ENCODE data around the gene PUSL1.

Gene PUSL1

DNA sequence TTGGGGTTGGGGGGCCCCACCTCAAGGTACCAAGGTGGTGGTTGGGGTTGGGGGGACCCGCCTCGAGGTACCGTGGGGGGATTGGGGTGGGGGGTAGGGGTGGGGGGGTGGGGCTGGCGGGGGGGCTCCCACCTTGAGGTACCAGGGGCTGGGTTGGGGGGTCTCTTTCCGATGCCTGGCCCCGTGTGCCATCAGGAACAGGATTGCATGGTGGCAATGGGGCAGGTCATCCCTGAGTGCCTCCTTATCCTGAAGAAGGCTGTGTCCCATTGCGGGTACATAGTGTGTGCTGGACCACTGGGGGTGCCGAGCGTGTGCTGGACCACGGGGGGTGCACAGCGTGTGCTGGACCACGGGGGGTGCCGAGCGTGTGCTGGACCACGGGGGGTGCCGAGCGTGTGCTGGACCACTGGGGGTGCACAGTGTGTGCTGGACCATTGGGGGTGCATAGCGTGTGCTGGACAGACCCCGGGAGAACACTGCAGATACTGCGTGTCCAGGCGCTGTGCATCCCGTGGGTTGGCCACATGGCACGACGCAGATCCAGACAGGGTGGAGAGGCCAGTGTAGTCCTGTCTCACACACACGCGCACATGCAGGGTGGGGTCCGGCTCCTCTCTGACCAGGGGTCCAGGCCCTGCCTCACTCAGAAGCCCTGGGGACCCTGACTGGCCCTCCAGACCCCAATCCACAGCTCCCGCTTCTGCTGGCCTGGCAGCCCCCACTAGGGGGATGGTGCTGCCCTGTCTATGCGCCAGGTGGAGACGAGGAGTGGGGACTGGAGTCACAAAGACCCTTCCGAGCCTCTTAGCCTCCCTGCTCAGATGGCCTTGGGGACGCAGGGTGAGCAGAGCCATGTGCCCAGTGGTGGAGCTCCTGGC is 23.9 kb upstream of the PUSL1 start:
- Histone ChIP-seq H3K4me3 (ENCODE audit: low read length) (no peak overlapping the region), H3K79me2 (ENCODE audit: control insufficient read depth, low read length) (no peaks in the 10 kb centered on the region), H4K20me1 (ENCODE audit: control insufficient read depth, insufficient read depth, low read depth, low read length) (no peaks in the 10 kb centered on the region), H3K9me3 (ENCODE audit: control insufficient read depth, insufficient read depth, low read length) (no peaks in the 10 kb centered on the region; the same call in 1 of the 2 replicates), H3K4me1 (ENCODE audit: control insufficient read depth, low read length) (no peaks in the 10 kb centered on the region), H3K27ac (ENCODE audit: low read depth, low read length) (no peak overlapping the region), H3F3A (ENCODE audit: control insufficient read depth, insufficient read depth) (no peaks in the 10 kb centered on the region), H3K36me3 (ENCODE audit: control insufficient read depth, low read length) (no peaks in the 10 kb centered on the region), H3K9me2 (replicated peaks; ENCODE audit: control insufficient read depth, low read length) (no peaks in the 10 kb centered on the region), H3K27me3 (ENCODE audit: control insufficient read depth, low read length) (no peaks in the 10 kb centered on the region), H3K4me2 (ENCODE audit: low read length) (no peak overlapping the region)
- TF ChIP-seq EZH2phosphoT487 (IDR thresholded peaks at IDR 0.05; ENCODE audit: borderline replicate concordance, low read length) (no peak), CTCF (IDR thresholded peaks at IDR 0.05; ENCODE audit: low read depth, low read length, poor library complexity, severe bottlenecking) (no peak)

GRCh38 chr1:1285102-1285571 is 23.3 kb upstream of the PUSL1 start:
- H3K4me2 ChIP-seq (ENCODE audit: low read length): no peak overlapping the region

DNA sequence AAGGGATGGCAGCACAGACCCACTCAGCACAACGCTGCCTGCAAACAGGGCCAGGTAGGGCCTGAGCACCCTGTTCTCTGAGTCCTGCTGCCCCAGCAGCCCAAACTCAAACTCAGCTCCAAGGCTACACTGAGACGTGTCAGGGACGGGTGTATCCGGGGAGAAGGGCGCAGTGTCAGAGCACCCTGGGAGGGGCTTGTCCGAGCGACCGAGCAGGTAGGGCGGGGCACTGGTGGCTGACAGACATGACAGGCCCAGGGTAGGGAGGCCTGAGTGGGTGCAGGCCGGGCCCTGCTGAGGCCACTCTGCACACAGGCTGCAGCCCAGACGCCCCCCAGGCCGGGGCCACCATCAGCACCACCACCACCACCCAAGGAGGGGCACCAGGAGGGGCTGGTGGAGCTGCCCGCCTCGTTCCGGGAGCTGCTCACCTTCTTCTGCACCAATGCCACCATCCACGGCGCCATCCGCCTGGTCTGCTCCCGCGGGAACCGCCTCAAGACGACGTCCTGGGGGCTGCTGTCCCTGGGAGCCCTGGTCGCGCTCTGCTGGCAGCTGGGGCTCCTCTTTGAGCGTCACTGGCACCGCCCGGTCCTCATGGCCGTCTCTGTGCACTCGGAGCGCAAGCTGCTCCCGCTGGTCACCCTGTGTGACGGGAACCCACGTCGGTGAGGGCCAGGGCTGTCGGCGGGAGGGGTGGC is 22.6 kb upstream of the PUSL1 start:
- Histone ChIP-seq H3K36me3 (ENCODE audit: control insufficient read depth, low read length) (no peaks in the 10 kb centered on the region), H3K4me1 (ENCODE audit: control insufficient read depth, low read length) (no peaks in the 10 kb centered on the region), H3K27me3 (ENCODE audit: control insufficient read depth, low read length) (no peaks in the 10 kb centered on the region), H3K79me2 (ENCODE audit: control insufficient read depth, low read length) (no peaks in the 10 kb centered on the region), H3K27ac (ENCODE audit: low read depth, low read length) (no peak overlapping the region), H3F3A (ENCODE audit: control insufficient read depth, insufficient read depth) (no peaks in the 10 kb centered on the region), H3K4me2 (ENCODE audit: low read length) (no peak overlapping the region), H4K20me1 (ENCODE audit: control insufficient read depth, insufficient read depth, low read depth, low read length) (no peaks in the 10 kb centered on the region), H3K4me3 (ENCODE audit: low read length) (no peak overlapping the region), H3K9me2 (replicated peaks; ENCODE audit: control insufficient read depth, low read length) (no peaks in the 10 kb centered on the region), H3K9me3 (ENCODE audit: control insufficient read depth, insufficient read depth, low read length) (no peaks in the 10 kb centered on the region; the same call in 1 of the 2 replicates)
- no peak for TF ChIP-seq CTCF (IDR thresholded peaks at IDR 0.05; ENCODE audit: low read depth, low read length, poor library complexity, severe bottlenecking)
- no peak for TF ChIP-seq EZH2phosphoT487 (IDR thresholded peaks at IDR 0.05; ENCODE audit: borderline replicate concordance, low read length)

More at GRCh38 chr1:1285102-1285571, 23.3 kb upstream of the PUSL1 start:
- Histone ChIP-seq H3K36me3 (ENCODE audit: control insufficient read depth, low read length) (no peaks in the 10 kb centered on the region), H3K9me3 (ENCODE audit: control insufficient read depth, insufficient read depth, low read length) (no peaks in the 10 kb centered on the region; the same call in 1 of the 2 replicates), H3K4me3 (ENCODE audit: low read length) (no peak overlapping the region), H3K9me2 (replicated peaks; ENCODE audit: control insufficient read depth, low read length) (no peaks in the 10 kb centered on the region), H3K4me1 (ENCODE audit: control insufficient read depth, low read length) (no peaks in the 10 kb centered on the region), H3F3A (ENCODE audit: control insufficient read depth, insufficient read depth) (no peaks in the 10 kb centered on the region), H3K27ac (ENCODE audit: low read depth, low read length) (no peak overlapping the region), H3K27me3 (ENCODE audit: control insufficient read depth, low read length) (no peaks in the 10 kb centered on the region), H4K20me1 (ENCODE audit: control insufficient read depth, insufficient read depth, low read depth, low read length) (no peaks in the 10 kb centered on the region), H3K79me2 (ENCODE audit: control insufficient read depth, low read length) (no peaks in the 10 kb centered on the region)
- TF ChIP-seq EZH2phosphoT487 (IDR thresholded peaks at IDR 0.05; ENCODE audit: borderline replicate concordance, low read length) (no peak), CTCF (IDR thresholded peaks at IDR 0.05; ENCODE audit: low read depth, low read length, poor library complexity, severe bottlenecking) (no peak)

Measured in DOHH2 (cell line).